GM18511 (cell line): ENCODE results near the gene INTS12.

ENCODE experiments used
- ATAC-seq: cut with Tn5 transposase; IDR thresholded peaks from one replicate; pipeline ENCODE4 v1.9.1; 2021; ENCODE audit warnings: mild to moderate bottlenecking, moderate library complexity; ENCODE audit not compliant: unreplicated experiment

INTS12 gene

DNA sequence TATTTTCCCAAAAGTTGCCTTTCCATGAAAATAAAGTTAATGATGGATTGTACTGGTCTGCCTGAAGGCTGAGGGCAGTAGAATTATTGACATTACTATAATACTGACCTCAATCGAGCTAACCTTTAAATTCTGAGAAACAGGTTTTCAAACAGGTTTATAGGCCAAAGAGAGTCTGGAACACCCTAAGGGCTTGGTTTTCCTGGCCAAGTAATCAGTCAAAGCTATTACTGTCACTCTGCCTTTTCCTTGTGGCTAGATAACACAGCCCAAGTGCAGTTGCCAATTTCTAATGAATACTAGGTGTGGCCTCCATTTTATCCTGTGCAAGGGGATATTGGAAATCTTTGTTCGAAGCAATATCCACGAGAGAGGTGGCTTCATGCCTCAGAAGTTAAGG is 75.2 kb downstream of the INTS12 start:
- no peak for ATAC-seq
